Activated naive CD4-positive, alpha-beta T cell treated with anti-CD3 and anti-CD28 coated beads, Interleukin-2, amount 50 U/mL, for 72 hours (primary cell): ENCODE measurements around the gene HLA-B. TPM values are rescaled to one million over a fixed set of nuclear protein-coding genes. Genes with fewer than 3 reads are reported as not detected.
"Not testable (repeated sequence)": the region's sequence is repeated elsewhere in the genome, so short reads cannot be mapped to it uniquely, and the experiment has no call there.

ENCODE experiments used
- ATAC-seq, 2 donors: fragments of 150-1000 bp; cut with Tn5 transposase; 2 replicates each; pipeline ENCODE4 v1.10.0; 2021; ENCODE audit warnings: mild to moderate bottlenecking in 2 of 2, moderate library complexity in 2 of 2
- DNase-seq, 2 donors: peaks; one replicate each; pipeline ENCODE4 v3.0.0; 2021 to 2022; ENCODE audit warnings: low spot score in 2 of 2
- H3K27ac Mint-ChIP-seq, 2 donors: one replicate each; pipeline ENCODE4 v1.8.0; 2022; ENCODE audit warnings: mild to moderate bottlenecking in 2 of 2, mixed read lengths in 2 of 2
- H3K36me3 Mint-ChIP-seq, 2 donors: one replicate each; pipeline ENCODE4 v1.8.0; 2022; ENCODE audit warnings: mixed read lengths in 2 of 2
- H3K9me3 Mint-ChIP-seq, 2 donors: one replicate each; pipeline ENCODE4 v1.8.0; 2022; ENCODE audit warnings: mixed read lengths in 2 of 2
- total RNA-seq, 2 donors: library from RNA; stranded (reverse); gene quantifications; one replicate each; pipeline ENCODE4 v1.2.3, GENCODE V29; 2022

The HLA-B gene
- total RNA-seq, 2 donors from 2014 or later: 2,668 to 4,981 TPM

DNA sequence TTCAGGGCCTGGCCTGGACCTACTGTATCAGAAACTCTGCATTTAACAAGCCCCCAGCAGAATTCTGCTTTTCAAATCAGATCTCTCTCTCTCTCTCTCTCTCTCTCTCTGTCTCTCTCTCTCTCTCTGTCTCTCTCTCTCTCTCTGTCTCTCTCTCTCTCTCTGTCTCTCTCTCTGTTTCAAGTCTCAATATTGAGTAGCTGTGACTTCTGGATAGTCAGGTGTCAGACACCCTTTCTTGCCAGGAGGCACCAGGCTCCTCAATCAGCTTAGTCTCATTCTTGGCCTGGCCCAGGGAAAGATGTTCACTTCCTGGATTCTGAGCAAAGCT is 32.8 kb upstream of the HLA-B start:
- ATAC-seq: peak in 1 of 2 donors; percentile 41
- H3K9me3 Mint-ChIP-seq, H3K36me3 Mint-ChIP-seq, DNase-seq: not testable (repeated sequence)
- H3K27ac Mint-ChIP-seq: peak overlapping the region in 1 of 2 donors; percentile 9

DNA sequence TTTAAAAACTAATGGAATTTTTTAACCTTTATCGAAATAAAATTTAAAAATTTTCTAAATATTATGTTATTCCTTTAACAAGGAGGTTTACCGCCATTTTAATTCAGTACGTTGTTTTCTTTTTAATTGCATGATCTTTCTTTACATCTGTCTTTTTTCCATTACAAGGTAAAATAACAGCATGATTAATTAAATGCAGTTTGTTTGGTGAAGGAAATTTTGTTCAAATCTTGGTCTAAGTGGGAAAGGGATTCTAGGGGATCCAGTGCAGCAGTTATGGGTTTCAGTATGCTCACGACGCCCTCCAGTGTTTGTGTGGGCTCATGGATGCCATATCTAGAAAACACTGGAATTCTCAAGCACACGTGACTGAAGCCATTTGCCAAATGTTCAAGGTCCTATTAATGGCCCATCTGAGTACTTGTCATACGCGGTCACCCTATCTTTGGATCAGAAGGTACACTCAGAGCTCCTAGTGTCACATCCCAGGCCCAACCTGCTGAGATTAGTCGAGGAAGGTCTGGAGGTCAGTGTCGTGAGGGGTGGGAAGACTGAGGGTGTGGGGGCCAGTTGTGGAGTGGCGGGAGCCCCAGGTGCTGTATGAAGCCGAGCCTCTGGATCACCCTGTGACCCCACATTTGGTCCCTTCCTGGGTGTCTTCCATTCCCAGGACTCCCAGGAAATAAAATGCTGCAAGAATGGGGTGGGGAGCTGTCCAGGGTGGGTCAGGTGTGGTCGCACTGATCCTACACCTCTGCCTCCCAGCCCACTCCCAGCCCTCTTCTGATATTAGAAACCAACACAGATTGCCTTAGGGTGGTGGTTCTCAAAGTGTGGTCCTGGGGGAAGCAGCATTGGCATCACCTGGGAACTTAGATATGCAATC is 32.2 kb upstream of the HLA-B start:
- DNase-seq, H3K36me3 Mint-ChIP-seq, H3K27ac Mint-ChIP-seq, H3K9me3 Mint-ChIP-seq: not testable (repeated sequence)
- peak in 1 of 2 donors; percentile 44 for ATAC-seq

DNA sequence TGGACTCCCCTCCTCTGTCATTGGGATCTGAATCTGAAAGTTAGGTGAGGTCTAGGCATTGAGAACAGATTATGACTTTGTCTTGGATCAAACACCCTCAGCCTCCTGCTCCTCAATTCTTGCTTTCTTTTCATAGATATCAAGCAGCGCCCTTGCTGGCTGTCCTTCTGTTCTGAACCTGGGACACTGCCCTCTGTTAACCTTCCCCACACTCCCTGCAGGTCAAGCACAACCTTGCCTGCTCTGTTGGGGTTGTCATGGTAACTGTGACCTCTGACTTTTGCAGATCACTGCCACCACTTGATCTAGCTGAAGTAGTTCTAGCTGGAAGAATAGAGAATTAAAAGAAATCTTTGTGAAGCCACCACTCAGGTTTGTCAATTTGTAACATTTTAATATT is 30.0 kb upstream of the HLA-B start:
- Mint-ChIP-seq H3K27ac (no peak overlapping the region), H3K9me3 (no peaks in the 10 kb centered on the region), H3K36me3 (no peaks in the 10 kb centered on the region)
- ATAC-seq (no peak), DNase-seq (no peak)

DNA sequence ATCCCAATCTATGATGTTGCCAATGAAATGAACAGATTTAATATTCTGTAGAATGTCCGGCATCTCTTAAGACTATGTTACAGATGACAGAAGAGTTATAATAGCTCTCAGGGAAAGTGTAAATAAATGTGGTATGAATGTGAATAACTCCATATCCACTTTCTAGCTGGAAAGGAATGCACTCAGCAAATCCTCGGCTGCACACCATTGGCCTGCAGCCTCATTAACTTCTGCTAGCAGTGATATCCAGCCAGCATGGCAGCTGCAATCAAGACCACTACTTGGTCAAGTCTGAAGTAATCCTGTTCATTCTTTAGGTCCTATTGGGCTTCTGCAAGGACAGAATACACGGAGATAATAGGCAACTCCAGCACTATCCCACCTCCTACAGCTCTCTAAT is 29.1 kb upstream of the HLA-B start:
- Mint-ChIP-seq H3K27ac (no peak overlapping the region), H3K9me3 (no peaks in the 10 kb centered on the region), H3K36me3 (no peaks in the 10 kb centered on the region)
- DNase-seq (no peak), ATAC-seq (no peak)

DNA sequence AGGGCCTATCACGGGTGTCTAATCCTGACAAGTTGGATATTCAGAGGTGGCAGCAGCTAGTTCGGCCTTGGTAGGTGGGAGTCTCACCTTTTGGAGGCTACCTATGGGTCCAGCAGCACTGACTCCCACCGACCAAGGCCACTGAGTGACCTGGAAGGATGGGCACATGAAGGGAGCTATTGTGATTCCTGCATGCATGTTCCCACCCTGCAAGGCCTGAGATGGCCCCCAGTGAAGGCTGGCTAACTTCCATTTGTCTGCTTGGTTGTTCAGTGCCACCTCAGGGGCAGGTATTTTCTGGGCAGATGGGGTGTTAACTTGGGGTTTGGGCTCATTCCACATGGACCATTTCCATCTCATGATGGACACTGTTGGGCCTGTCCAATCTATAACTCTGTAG is 28.1 kb upstream of the HLA-B start:
- no peak for ATAC-seq
- Mint-ChIP-seq H3K36me3 (no peaks in the 10 kb centered on the region), H3K27ac (no peak overlapping the region), H3K9me3 (no peaks in the 10 kb centered on the region)
- no peak for DNase-seq

DNA sequence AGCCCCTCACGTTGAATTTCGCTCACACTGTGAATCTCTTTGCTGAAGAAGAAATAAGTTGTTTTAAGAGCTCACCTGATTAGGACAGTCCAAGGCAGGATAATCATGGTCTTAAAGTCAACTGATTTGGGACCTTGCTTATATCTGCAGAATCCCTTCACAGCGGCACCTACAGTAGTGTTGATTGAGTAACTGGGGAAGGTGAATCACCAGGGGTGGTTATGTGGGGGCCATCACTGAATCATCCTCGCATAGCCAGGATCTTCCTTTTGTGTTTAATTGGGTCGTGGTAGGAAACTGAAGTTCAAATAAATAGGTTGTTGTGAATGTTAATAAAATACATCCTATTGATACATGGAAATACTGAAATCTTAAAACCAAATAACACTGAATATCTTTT is 26.2 kb upstream of the HLA-B start:
- DNase-seq (no peak), ATAC-seq (peak; percentile 70)
- H3K36me3 Mint-ChIP-seq: no peaks in the 10 kb centered on the region
- H3K27ac Mint-ChIP-seq: no peak overlapping the region
- no peaks in the 10 kb centered on the region for H3K9me3 Mint-ChIP-seq

DNA sequence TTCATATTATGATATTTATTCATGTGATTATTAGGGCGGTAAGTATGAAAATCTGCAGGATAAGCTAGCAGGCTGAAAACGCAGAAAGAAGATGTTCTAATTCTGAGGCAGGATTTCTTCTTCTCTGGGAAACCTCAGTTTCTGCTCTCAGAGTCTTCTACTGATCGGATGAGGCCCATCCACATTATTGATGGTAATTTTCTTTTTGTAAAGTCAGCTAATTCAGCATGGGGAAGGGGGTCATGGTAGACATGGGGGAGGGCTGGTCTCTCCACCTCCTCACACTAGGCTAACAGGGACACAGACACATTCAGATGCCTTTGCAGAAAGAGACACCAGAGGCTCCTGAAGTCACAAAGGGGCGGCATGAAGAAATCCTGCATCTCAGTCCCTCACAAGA is 24.7 kb upstream of the HLA-B start:
- H3K36me3 Mint-ChIP-seq: no peaks in the 10 kb centered on the region
- ATAC-seq: no peak
- no peak for DNase-seq
- H3K27ac Mint-ChIP-seq: no peak overlapping the region
- no peaks in the 10 kb centered on the region for H3K9me3 Mint-ChIP-seq

DNA sequence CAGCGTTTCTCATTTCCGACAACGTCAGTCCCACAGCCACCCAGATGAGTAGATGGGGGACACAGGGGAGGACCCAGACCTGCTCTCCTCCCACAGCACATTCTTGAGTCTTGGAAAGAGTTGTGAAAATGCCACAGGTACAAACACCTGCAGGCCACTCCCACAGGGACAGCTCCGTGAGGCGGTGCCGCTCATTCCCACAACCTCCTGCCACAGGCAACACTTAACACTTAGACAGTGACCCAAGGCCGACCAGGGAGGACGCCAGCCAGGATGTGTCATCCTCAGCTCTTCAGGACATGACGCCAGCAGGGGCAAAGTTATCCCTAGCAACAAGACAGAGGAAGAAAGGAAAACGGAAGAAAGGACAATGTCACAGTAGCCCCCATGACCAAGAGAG is 22.9 kb upstream of the HLA-B start:
- H3K9me3 Mint-ChIP-seq: no peaks in the 10 kb centered on the region
- ATAC-seq (no peak), DNase-seq (no peak)
- H3K36me3 Mint-ChIP-seq: no peaks in the 10 kb centered on the region
- no peak overlapping the region for H3K27ac Mint-ChIP-seq

DNA sequence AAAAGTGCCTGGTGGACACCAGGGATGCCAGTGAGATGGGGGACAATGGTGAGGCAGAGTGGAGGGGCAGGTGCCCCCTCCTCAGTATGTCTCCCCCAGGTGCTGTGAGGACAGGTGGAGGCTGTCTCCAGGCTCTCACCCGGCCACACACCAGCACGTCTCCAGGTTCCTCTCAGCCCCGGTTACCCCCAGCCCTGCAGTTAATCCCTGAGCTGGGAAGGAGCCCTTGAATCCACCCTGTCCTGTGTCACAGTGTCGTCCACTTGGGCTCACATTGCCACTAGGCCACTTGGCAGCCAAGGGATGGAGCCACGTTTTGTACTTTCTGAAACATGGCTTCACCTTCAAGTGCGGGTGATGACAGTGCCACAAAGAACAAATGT is 21.7 kb upstream of the HLA-B start:
- no peak for ATAC-seq
- DNase-seq: no peak
- Mint-ChIP-seq H3K36me3 (no peaks in the 10 kb centered on the region), H3K9me3 (no peaks in the 10 kb centered on the region), H3K27ac (no peak overlapping the region)

DNA sequence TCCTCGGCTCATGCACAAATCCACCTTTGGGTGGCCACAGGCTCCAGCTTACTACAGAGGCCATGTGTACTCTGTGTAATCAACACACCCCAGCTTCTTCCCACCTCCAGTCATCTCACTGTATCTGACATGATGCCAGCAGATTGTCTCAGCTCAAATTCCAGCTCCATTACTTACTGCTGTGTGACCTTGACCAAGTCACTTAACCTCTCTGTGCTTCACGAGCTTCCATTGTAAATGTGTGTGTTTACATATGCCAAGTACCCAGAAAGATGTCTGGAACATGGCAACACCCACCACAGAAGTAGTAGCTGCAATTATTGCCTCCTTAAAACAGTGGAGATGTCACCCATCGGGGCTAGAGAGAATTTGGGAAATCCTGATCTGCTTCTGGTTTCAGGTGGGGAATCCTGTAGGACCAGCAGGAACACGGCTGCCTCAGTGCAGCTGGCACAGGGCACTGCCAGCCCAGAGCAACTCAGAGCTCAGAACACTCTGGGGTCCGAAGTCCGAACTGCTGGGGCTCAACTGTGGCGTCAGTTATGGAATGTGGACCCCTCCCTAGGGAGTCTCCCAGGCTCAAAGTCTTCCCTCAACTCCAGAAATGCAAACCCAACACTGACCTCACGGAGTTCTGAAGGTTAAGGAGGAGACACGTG is 21.2 kb upstream of the HLA-B start:
- no peaks in the 10 kb centered on the region for H3K36me3 Mint-ChIP-seq
- no peak overlapping the region for H3K27ac Mint-ChIP-seq
- H3K9me3 Mint-ChIP-seq: no peaks in the 10 kb centered on the region
- DNase-seq (no peak), ATAC-seq (no peak)

DNA sequence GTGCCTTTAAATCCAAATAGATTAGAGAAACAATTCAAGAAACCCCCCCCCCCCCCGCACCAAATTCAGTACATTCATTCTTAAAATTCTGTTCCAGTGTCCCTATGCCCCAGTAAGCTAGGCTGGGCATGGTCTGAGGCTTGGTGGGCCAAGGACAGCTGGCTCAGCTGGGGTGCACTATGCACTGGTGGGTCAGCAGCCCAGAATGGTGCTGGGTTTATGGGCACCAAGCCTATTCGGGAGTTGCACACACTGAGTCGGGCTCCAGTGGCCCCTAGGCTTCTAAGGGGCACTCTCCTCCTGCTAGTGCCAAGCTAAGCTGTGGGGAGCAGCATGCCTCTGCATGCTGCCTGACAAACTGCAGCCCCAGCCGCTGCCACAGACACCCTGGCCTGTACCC is 20.1 kb upstream of the HLA-B start:
- Mint-ChIP-seq H3K27ac (no peak overlapping the region), H3K9me3 (peaks cover 0 to 2% of the 10 kb centered on the region in 2 donors), H3K36me3 (peaks cover 0 to 3% of the 10 kb centered on the region in 2 donors)
- no peak for ATAC-seq
- no peak for DNase-seq

DNA sequence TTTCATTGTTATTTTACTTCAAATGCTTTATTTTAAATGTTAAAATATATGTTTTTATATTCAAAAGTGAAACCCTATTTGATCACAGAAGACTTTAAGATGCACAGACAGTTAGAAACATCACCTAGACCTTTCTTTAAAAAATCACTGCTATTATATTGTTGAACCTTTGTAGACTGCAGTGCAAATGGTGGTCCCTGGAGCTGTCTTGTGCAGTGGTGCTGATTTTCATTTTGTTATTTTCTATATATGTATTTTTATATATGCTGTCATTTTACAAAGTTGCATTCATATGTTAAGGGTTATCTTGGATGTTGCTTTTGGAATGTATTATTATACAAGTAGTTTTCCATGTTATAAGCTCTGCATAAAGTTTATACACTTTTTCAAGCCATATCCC is 18.7 kb upstream of the HLA-B start:
- Mint-ChIP-seq H3K9me3 (peaks cover 0 to 5% of the 10 kb centered on the region in 2 donors), H3K27ac (no peak overlapping the region), H3K36me3 (peaks cover 0 to 5% of the 10 kb centered on the region in 2 donors)
- ATAC-seq (no peak), DNase-seq (no peak)

DNA sequence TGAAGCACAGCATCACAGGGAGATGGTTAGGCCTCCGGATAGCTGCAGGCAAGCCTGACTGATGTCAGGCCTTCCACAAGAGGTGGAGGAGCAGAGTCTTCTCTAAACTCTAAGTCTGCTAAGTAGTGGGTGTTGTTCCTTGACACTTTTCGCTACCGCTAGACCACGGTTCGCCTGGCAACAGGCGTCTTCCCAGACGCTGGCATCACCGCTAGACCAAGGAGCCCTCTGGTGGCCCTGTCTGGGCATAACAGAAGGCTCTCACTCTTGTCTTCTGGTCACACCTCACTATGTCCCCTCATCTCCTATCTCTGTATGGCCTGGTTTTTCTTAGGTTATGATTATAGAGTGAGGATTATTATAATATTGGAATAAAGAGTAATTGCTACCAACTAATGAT is 17.1 kb upstream of the HLA-B start:
- H3K27ac Mint-ChIP-seq, H3K36me3 Mint-ChIP-seq, DNase-seq, H3K9me3 Mint-ChIP-seq: not testable (repeated sequence)
- ATAC-seq: peak in 1 of 2 donors; percentile 34

DNA sequence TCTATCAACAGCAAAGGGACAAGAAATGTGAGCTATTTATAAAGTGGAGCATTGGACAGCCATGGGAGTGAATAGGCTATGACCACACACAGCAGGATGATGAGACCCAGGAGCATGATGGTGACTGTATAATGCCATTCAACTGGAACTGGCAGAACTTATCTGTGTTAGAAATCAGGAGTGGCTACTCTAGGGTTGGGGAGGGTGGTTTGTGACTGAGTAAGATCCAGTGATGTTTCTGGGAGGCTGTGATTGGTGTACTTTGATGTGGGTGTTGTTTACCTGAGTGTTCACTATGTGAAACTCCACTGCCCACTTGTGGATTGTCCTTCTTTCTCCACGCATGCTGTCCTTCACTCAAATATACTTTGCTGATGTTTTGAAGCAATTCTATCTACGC is 11.5 kb upstream of the HLA-B start:
- no peak for ATAC-seq
- Mint-ChIP-seq H3K27ac (no peak overlapping the region), H3K9me3 (peaks cover 0 to 5% of the 10 kb centered on the region in 2 donors), H3K36me3 (peaks cover 0 to 5% of the 10 kb centered on the region in 2 donors)
- no peak for DNase-seq

DNA sequence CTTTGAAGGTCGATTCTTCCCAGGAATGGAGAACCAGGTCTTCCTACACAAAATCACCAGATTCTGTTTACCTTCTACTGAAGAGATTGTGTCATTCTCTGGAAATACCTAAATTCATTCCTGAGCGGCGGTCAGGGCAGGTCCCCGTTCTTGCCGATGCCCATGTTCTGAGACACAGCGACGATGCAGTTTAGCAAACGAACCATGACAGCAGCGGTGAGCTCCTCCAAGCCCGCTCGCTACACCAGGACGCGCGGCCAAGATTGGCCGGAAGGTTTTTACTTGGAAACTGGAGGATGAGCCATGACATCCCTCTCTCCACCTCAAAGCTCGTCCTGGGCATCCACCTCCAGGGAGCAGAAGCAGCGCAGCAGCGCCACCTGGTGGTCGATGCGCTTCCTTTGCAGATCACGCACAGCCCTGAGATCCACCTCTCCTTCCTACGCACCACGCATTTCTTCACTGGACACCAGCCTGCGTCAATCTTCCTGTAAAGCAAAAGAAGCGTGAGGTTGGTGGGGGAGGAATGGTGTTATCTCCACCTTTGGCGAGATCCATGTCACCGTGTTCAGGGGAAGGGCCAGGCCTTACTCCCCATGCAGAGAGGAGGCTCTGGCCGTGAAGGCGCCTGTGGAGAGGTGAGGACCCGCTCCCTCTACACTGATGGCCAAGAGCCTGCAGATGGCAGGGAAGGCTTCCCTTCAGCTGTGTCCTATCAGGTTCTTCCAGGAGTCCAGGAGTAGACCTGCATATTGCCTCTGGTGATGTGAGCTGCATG is 9.9 kb upstream of the HLA-B start:
- Mint-ChIP-seq H3K9me3 (peaks cover 0 to 2% of the 10 kb centered on the region in 2 donors), H3K36me3 (peaks cover 0 to 1% of the 10 kb centered on the region in 2 donors), H3K27ac (peak overlapping the region in 1 of 2 donors; percentile 38)
- ATAC-seq (peak; percentile 98 to 99), DNase-seq (peak; percentile 86 to 90)

DNA sequence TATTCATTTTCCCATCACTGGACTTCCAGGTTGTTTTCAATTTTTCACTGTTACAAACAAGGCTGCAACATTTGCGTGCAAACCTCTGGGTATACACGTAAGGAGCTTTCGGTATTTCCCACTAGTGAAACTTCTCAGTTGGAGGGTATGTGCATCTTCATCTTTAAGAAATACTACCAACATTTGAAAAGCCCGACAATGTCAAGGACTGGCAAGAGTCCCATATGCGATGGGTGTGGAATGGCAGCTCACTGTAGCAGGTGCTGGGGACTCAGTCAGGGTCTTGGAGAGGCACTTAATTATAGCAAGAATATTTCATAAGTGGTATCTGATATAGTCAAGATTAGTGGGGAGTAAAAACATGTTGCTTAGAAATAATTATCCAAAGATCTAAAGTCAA is 8.9 kb upstream of the HLA-B start:
- Mint-ChIP-seq H3K9me3 (peaks cover 0 to 5% of the 10 kb centered on the region in 2 donors), H3K36me3 (peaks cover 2 to 5% of the 10 kb centered on the region in 2 donors), H3K27ac (no peak overlapping the region)
- ATAC-seq (no peak), DNase-seq (no peak)

DNA sequence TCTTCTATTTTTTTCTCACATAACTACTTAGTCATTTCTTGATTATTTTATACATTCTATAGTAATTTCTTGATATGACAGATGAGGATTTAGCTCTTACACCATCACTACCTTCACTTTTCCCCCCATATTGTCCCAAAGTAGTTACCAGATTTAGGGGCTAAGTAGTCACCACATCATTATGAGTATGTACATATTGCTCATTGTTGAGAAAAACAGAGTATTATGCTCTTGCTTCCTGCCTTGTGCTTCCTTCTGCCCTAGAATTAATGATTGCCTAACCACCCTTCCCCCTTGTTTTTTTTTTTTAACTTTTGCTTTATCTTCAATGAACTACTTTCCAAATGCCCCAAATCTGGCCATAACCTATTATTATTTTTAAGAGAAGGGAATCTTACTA is 6.8 kb upstream of the HLA-B start:
- Mint-ChIP-seq H3K9me3 (peaks cover 0 to 11% of the 10 kb centered on the region in 2 donors), H3K36me3 (peaks cover 7 to 13% of the 10 kb centered on the region in 2 donors), H3K27ac (no peak overlapping the region)
- ATAC-seq (peak in 1 of 2 donors; percentile 50), DNase-seq (no peak)
